A549 treated with dexamethasone at 1 μM for 4 hours (cell line): ENCODE measurements around the gene HAVCR1. TPM values are rescaled to one million over a fixed set of nuclear protein-coding genes. Genes with fewer than 3 reads are reported as not detected.

Source experiments
- total RNA-seq: library from RNA; stranded (reverse); fragments of 200-300 nt; extraction: Qiagen RNA extraction; gene quantifications from 5 replicates; pipeline ENCODE4 v1.2.3, GENCODE V29; 2022

The HAVCR1 gene
- total RNA-seq: 32.7 to 54.7 TPM (median 44.8 TPM) in 5 replicates

DNA sequence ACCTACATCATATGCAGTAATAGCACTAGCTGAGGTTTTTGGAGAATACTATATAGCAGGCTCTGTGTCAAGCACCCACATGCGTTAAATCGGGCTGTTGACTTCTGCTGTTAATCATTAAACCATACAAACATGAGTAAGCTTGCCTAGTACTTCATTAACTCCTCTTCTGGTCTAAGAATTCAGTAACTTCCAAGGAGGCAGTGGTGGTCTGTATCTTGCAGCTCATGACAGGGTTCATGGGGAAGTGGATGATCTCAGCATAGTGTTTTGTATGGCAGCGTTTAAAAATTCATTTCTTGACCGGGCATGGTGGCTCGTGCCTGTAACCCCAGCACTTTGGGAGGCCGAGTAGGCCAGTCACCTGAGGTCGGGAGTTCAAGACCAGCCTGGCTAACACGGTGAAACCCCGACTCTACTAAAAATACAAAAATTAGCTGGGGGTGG lies at the start of gene HAVCR1:
HAVCR1 (minus strand) TSS at position 24 of the 447 bp plus-strand sequence. CDS start 1,173 bp downstream, outside the sequence.

Other genes with a start within 250 kb of the HAVCR1 start
- 0.14 to 0.21 TPM (median 0.20 TPM) in 5 replicates for gene PPP1R2B, start 208.8 kb downstream of the HAVCR1 start, total RNA-seq
- 0.60 to 1.6 TPM (median 1.5 TPM) in 5 replicates for gene TIMD4, start 95.9 kb downstream of the HAVCR1 start, total RNA-seq
- 0.32 to 0.52 TPM (median 0.38 TPM) in 5 replicates for gene HAVCR2, start 49.9 kb upstream of the HAVCR1 start, total RNA-seq
- 14.6 to 21.2 TPM (median 15.2 TPM) in 5 replicates for gene MED7, start 83.7 kb upstream of the HAVCR1 start, total RNA-seq
- gene GARIN3, start 107.1 kb upstream of the HAVCR1 start, total RNA-seq: not detected in 5 replicates
- gene ITK, start 121.7 kb upstream of the HAVCR1 start, total RNA-seq: 0.07 to 0.43 TPM (median 0.37 TPM) in 5 replicates
- gene CYFIP2, start 207.0 kb upstream of the HAVCR1 start, total RNA-seq: 16.7 to 24.5 TPM (median 23.4 TPM) in 5 replicates